ENCODE data around the gene CCDC154. TPM values are rescaled to one million over a fixed set of nuclear protein-coding genes. Genes with fewer than 3 reads are reported as not detected.

CCDC154 gene
- total RNA-seq, 1 donor from 2014 or later = not detected

- no peak for TF ChIP-seq CTCF (conservative IDR thresholded peaks at IDR 0.05; ENCODE audit: low read depth, low read length)
- no peak for DNase-seq (ENCODE audit: low read depth)
- H3K4me3 ChIP-seq (ENCODE audit: low read depth, low read length) = no peak overlapping the region
Measured at GRCh38 chr16:1477033-1477432, 32.7 kb upstream of the CCDC154 start.

- peak overlapping the region; percentile 67 for H3K4me3 ChIP-seq (ENCODE audit: low read depth, low read length)
- no peak for TF ChIP-seq CTCF (conservative IDR thresholded peaks at IDR 0.05; ENCODE audit: low read depth, low read length)
- no peak for DNase-seq (ENCODE audit: low read depth)
Measured at GRCh38 chr16:1475552-1476114, 31.3 kb upstream of the CCDC154 start.

GRCh38 chr16:1474796-1475551 is 30.6 kb upstream of the CCDC154 start, which contains the start of gene CLCN7:
CLCN7 (minus strand) TSS chr16:1475028; CDS start chr16:1474974, 54 bp downstream.
- no peak for DNase-seq (ENCODE audit: low read depth)
- no peak for TF ChIP-seq CTCF (conservative IDR thresholded peaks at IDR 0.05; ENCODE audit: low read depth, low read length)

GRCh38 chr16:1474082-1474795 is 29.9 kb upstream of the CCDC154 start:
- peak overlapping the region; percentile 67 for H3K4me3 ChIP-seq (ENCODE audit: low read depth, low read length)
- DNase-seq (ENCODE audit: low read depth) = no peak
- no peak for TF ChIP-seq CTCF (conservative IDR thresholded peaks at IDR 0.05; ENCODE audit: low read depth, low read length)

More at GRCh38 chr16:1474796-1475551, 30.6 kb upstream of the CCDC154 start, which contains the start of gene CLCN7:
- H3K4me3 ChIP-seq (ENCODE audit: low read depth, low read length) = peak within 1 kb of the TSS; percentile 67

- no peak for DNase-seq (ENCODE audit: low read depth)
- TF ChIP-seq CTCF (conservative IDR thresholded peaks at IDR 0.05; ENCODE audit: low read depth, low read length) = no peak
- H3K4me3 ChIP-seq (ENCODE audit: low read depth, low read length) = no peak overlapping the region
Measured at GRCh38 chr16:1472974-1473373, 28.6 kb upstream of the CCDC154 start.

- no peak for TF ChIP-seq CTCF (conservative IDR thresholded peaks at IDR 0.05; ENCODE audit: low read depth, low read length)
- DNase-seq (ENCODE audit: low read depth) = no peak
Measured at GRCh38 chr16:1471569-1472194, 27.3 kb upstream of the CCDC154 start.

More at GRCh38 chr16:1471569-1472194, 27.3 kb upstream of the CCDC154 start:
- no peak overlapping the region for H3K4me3 ChIP-seq (ENCODE audit: low read depth, low read length)
